Gastroesophageal sphincter (tissue), 4 donors: ENCODE data around the gene MEN1. TPM values are rescaled to one million over a fixed set of nuclear protein-coding genes. Genes with fewer than 3 reads are reported as not detected.

Experiments used
- ATAC-seq: fragments of 150-250 bp; one replicate; pipeline ENCODE4 v1.9.1; 2016; ENCODE audit warnings: mild to moderate bottlenecking, moderate library complexity
- H3K27ac ChIP-seq, 4 donors: fragments of 200-600 bp; sonication (generic) in 3 of 4; 1 replicate in 3 of 4; 2 replicates in 1 of 4; pipeline ENCODE4 v1.5.1; 2016 to 2019
- H3K27me3 ChIP-seq: fragments of 200-600 bp; sonication (generic); one replicate; pipeline ENCODE4 v1.5.1; 2019
- H3K36me3 ChIP-seq, 2 donors: fragments of 200-600 bp; sonication (generic); one replicate each; pipeline ENCODE4 v1.5.1; 2019; ENCODE audit warnings: control low read depth in 1 of 2
- H3K4me1 ChIP-seq, 3 donors: fragments of 200-600 bp; sonication (generic); 1 replicate in 2 of 3; 2 replicates in 1 of 3; pipeline ENCODE4 v1.5.1; 2016 to 2019; ENCODE audit warnings: control low read depth in 2 of 3
- H3K4me3 ChIP-seq, 2 donors: fragments of 200-600 bp; sonication (generic); one replicate each; pipeline ENCODE4 v1.5.1; 2019; ENCODE audit warnings: mild to moderate bottlenecking in 1 of 2, moderate library complexity in 1 of 2
- H3K9me3 ChIP-seq, 3 donors: fragments of 200-600 bp; sonication (generic); one replicate each; pipeline ENCODE4 v1.5.1; 2017 to 2019; ENCODE audit warnings: control low read depth in 2 of 3
- EP300 ChIP-seq: sonication (generic); formaldehyde crosslinking; IDR thresholded peaks from one replicate; pipeline ENCODE4 v1.6.1; 2017; ENCODE audit warnings: antibody characterized with exemption, mild to moderate bottlenecking
- POLR2A ChIP-seq, 2 donors: fragments of 450-650 bp; IDR thresholded peaks; one replicate each; pipeline ENCODE4 v1.6.1; 2017; ENCODE audit warnings: antibody characterized with exemption in 2 of 2, mild to moderate bottlenecking in 2 of 2, moderate library complexity in 1 of 2
- POLR2AphosphoS5 ChIP-seq: sonication (generic); formaldehyde crosslinking; IDR thresholded peaks from one replicate; pipeline ENCODE4 v1.6.1; 2017; ENCODE audit warnings: antibody characterized with exemption
- WGBS, 2 donors: methylation state at CpG; one replicate each; pipeline ENCODE4 v1.1.5; 2018; ENCODE audit warnings: low coverage in 1 of 2; 5-methylcytosine and 5-hydroxymethylcytosine counted together
- total RNA-seq, 4 donors: library from RNA; depleted of rRNA; stranded (reverse); fragments of >200 nt; gene quantifications; one replicate each; pipeline ENCODE4 v1.1.0, GENCODE V29; 2016
- TF ChIP-seq, protein P1 (sequence below), 4 experiments: fragments of 200-600 bp in 2 of 4; fragments of 450-650 bp in 2 of 4; sonication (generic) in 1 of 4; IDR thresholded peaks; one replicate each; pipeline ENCODE4 v1.5.1; 2017 to 2019; ENCODE audit warnings: antibody characterized with exemption in 4 of 4, mild to moderate bottlenecking in 2 of 4, moderate library complexity in 2 of 4

The MEN1 gene
- total RNA-seq, 4 donors from 2014 or later, result 7.1 to 20.9 (median 11.6) TPM

DNA sequence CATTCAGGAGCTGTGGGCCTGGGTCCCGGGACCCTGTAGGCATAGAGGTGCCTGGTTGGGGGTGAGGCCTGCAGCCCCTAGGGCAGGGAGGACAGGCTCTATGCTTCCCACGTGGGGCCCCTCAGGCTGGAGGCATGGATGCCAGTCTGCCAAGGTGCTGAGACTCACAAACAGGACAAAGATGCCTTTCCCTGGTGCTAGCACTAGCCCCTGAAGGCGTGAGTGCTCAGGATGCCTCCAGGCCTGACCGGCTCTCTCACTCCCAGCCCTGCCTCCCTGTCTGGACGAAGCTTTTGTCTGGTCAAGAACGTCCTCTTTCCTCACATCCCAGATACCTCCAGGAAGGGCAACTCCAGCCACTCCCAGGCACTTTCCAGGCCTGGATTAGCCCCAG is 32.0 kb upstream of the MEN1 start:
- H3K36me3 ChIP-seq, result no peaks in the 10 kb centered on the region
- H3K27ac ChIP-seq, result no peak overlapping the region
- no peak for ATAC-seq
- no peak overlapping the region for H3K4me3 ChIP-seq
- H3K4me1 ChIP-seq, result peaks cover 0 to 19% (median 2%) of the 10 kb centered on the region in 3 donors
- WGBS, 2 donors, result 100% methylated on average over 1 of the region's 6 CpGs; no CpG with 5 or more reads in 1 of the 2 donors
- TF ChIP-seq POLR2A (IDR thresholded peaks at IDR 0.05) (no peak), POLR2AphosphoS5 (no peak)
- H3K9me3 ChIP-seq, result no peaks in the 10 kb centered on the region
- peaks cover 6% of the 10 kb centered on the region for H3K27me3 ChIP-seq

GRCh38 chr11:64841592-64842365 is 31.4 kb upstream of the MEN1 start:
- Histone ChIP-seq H3K36me3 (no peaks in the 10 kb centered on the region), H3K4me1 (peaks cover 0 to 13% (median 0%) of the 10 kb centered on the region in 3 donors), H3K4me3 (no peak overlapping the region), H3K9me3 (no peaks in the 10 kb centered on the region), H3K27ac (no peak overlapping the region), H3K27me3 (peaks cover 6% of the 10 kb centered on the region)
- WGBS, 2 donors, result 87 to 88% methylated on average over 3 to 6 of the region's 15 CpGs
- no peak for ATAC-seq
- no peak for TF ChIP-seq POLR2A (IDR thresholded peaks at IDR 0.05)
- TF ChIP-seq POLR2AphosphoS5, result no peak
- no peak for TF ChIP-seq EP300
- TF ChIP-seq, protein P1, sequence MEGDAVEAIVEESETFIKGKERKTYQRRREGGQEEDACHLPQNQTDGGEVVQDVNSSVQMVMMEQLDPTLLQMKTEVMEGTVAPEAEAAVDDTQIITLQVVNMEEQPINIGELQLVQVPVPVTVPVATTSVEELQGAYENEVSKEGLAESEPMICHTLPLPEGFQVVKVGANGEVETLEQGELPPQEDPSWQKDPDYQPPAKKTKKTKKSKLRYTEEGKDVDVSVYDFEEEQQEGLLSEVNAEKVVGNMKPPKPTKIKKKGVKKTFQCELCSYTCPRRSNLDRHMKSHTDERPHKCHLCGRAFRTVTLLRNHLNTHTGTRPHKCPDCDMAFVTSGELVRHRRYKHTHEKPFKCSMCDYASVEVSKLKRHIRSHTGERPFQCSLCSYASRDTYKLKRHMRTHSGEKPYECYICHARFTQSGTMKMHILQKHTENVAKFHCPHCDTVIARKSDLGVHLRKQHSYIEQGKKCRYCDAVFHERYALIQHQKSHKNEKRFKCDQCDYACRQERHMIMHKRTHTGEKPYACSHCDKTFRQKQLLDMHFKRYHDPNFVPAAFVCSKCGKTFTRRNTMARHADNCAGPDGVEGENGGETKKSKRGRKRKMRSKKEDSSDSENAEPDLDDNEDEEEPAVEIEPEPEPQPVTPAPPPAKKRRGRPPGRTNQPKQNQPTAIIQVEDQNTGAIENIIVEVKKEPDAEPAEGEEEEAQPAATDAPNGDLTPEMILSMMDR (IDR thresholded peaks at IDR 0.05), result no peak

DNA sequence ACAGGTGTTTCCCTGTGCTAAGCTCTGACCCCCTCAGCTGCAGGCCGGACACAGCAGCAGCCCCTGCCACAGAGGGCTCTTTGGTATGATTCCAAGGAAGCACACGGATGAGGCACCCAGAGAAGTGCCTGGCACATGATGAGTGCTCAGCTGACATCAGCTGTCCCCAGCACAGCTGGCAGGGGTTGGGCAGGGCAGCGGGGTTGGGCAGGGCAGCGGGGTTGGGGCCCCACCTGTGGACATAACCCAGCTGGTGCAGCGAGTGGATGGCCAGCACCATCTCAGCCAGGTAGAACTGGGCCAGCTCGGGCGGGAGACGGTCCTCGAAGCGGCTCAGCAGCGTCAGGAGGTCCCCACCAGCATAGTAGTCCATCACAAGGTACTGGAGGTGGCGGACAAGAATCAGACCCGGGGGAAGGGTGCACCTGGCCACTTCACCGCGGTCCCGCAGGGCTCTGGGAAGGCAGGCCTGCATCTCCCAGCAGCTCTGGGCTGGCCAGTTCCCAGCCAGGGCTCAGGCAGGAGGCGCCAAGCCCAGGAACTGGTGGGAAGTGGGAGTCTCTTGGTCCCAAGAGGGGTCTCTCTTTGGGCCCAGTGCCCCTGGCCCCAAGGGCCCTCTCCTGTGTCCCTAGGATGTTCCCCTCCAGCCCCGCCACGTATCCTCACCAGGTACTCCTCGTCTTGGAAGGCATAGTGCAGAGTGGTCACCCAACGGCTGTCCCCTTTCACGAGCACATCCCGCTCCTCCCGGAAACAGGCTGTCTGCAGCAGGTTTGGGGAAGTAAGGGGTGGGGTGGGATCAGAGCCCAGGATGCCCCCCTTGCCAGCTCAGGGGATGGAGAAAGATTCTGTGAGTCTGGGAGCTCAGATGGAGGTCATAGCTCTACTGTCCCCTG is 29.8 kb upstream of the MEN1 start:
- ATAC-seq, result no peak
- Histone ChIP-seq H3K9me3 (no peaks in the 10 kb centered on the region), H3K27me3 (peaks cover 6% of the 10 kb centered on the region), H3K36me3 (no peaks in the 10 kb centered on the region), H3K4me3 (no peak overlapping the region), H3K27ac (no peak overlapping the region), H3K4me1 (peaks cover 0 to 12% (median 0%) of the 10 kb centered on the region in 3 donors)
- TF ChIP-seq, protein P1 (IDR thresholded peaks at IDR 0.05), result no peak
- TF ChIP-seq POLR2AphosphoS5 (no peak), POLR2A (IDR thresholded peaks at IDR 0.05) (no peak), EP300 (no peak)
- WGBS, 2 donors, result 75 to 83% methylated on average over 4 to 8 of the region's 24 CpGs

DNA sequence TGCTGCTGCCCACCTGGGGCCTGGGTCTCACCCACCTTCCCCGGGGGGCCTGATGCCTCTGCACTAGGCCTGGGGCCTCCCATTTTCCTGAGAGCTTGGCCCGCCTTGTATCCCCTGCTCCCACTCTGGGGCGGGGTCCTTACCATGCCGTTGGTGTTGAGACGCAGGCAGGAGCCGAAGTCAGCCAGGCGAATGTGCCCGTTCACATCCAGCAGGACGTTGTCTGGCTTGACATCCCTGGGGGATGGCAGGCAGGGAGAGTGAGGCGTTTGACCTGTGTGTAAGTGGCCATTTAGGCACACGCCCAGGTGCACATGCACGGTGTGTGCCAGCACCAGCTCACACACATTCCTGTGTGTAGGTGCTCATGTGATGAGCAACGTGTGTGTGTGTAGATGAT is 29.0 kb upstream of the MEN1 start:
- Histone ChIP-seq H3K4me1 (peaks cover 0 to 4% (median 0%) of the 10 kb centered on the region in 3 donors), H3K9me3 (no peaks in the 10 kb centered on the region), H3K4me3 (no peak overlapping the region), H3K27ac (no peak overlapping the region), H3K36me3 (no peaks in the 10 kb centered on the region), H3K27me3 (no peaks in the 10 kb centered on the region)
- no peak for ATAC-seq
- WGBS, 2 donors, result 57% methylated on average over 1 of the region's 13 CpGs; no CpG with 5 or more reads in 1 of the 2 donors
- TF ChIP-seq, protein P1 (IDR thresholded peaks at IDR 0.05), result no peak
- TF ChIP-seq EP300, result no peak
- no peak for TF ChIP-seq POLR2AphosphoS5
- TF ChIP-seq POLR2A (IDR thresholded peaks at IDR 0.05), result no peak

- H3K4me3 ChIP-seq, result no peak overlapping the region
- no peak overlapping the region for H3K27ac ChIP-seq
- H3K4me1 ChIP-seq, result no peaks in the 10 kb centered on the region
- WGBS, 2 donors, result no CpG with 5 or more reads among the region's 28 CpGs
- TF ChIP-seq POLR2AphosphoS5, result no peak
- TF ChIP-seq, protein P1 (IDR thresholded peaks at IDR 0.05), result no peak
- H3K36me3 ChIP-seq, result no peaks in the 10 kb centered on the region
- no peaks in the 10 kb centered on the region for H3K9me3 ChIP-seq
- no peaks in the 10 kb centered on the region for H3K27me3 ChIP-seq
- no peak for ATAC-seq
Observed at GRCh38 chr11:64838600-64839334, 28.4 kb upstream of the MEN1 start.
